Heart left ventricle (tissue), 16 donors: Measurements from ENCODE around the gene CSF1R. TPM values are rescaled to one million over a fixed set of nuclear protein-coding genes. Genes with fewer than 3 reads are reported as not detected.
"Not testable (repeated sequence)": the region's sequence is repeated elsewhere in the genome, so short reads cannot be mapped to it uniquely, and the experiment has no call there.

Source experiments
- ATAC-seq, 4 donors: fragments of 200-7000 bp; cut with Tn5 transposase; one replicate each; pipeline ENCODE4 v1.9.1; 2020 to 2022; ENCODE audit warnings: moderate library complexity in 4 of 4, mild to moderate bottlenecking in 3 of 4, moderate number of reproducible peaks in 1 of 4
- DNase-seq, 5 donors: peaks; one replicate each; pipeline ENCODE4 v3.0.0-alpha.2; 2020
- H3K27ac ChIP-seq, 12 donors: fragments of 200-600 bp; sonication (generic) in 4 of 12; one replicate each; pipeline versions ENCODE4 v1.5.0 to v1.8.0; 2016 to 2022; ENCODE audit warnings: mild to moderate bottlenecking in 2 of 12
- H3K27me3 ChIP-seq, 9 donors: fragments of 200-600 bp; sonication (generic) in 2 of 9; one replicate each; pipeline versions ENCODE4 v1.5.1 to v1.8.0; 2016 to 2022; ENCODE audit warnings: mild to moderate bottlenecking in 3 of 9
- H3K36me3 ChIP-seq, 9 donors: fragments of 200-600 bp; sonication (generic) in 2 of 9; one replicate each; pipeline versions ENCODE4 v1.5.0 to v1.8.0; 2018 to 2022; ENCODE audit warnings: mild to moderate bottlenecking in 2 of 9
- H3K4me1 ChIP-seq, 12 donors: fragments of 200-600 bp; sonication (generic) in 4 of 12; one replicate each; pipeline versions ENCODE4 v1.5.0 to v1.8.0; 2016 to 2022; ENCODE audit warnings: mild to moderate bottlenecking in 3 of 12
- H3K4me3 ChIP-seq, 12 donors: fragments of 200-600 bp; sonication (generic) in 4 of 12; one replicate each; pipeline versions ENCODE4 v1.5.0 to v1.8.0; 2017 to 2022; ENCODE audit warnings: mild to moderate bottlenecking in 9 of 12, moderate library complexity in 4 of 12
- H3K9me3 ChIP-seq, 12 donors: fragments of 200-600 bp; sonication (generic) in 4 of 12; one replicate each; pipeline versions ENCODE4 v1.5.0 to v1.8.0; 2016 to 2022; ENCODE audit warnings: mild to moderate bottlenecking in 1 of 12
- CTCF ChIP-seq, 12 donors: fragments of 200-600 bp; sonication (generic) in 4 of 12; IDR thresholded peaks; one replicate each; pipeline versions ENCODE4 v1.5.0 to v1.8.0; 2018 to 2022; ENCODE audit warnings: antibody characterized with exemption in 12 of 12, mild to moderate bottlenecking in 5 of 12
- POLR2A ChIP-seq, 2 donors: fragments of 450-650 bp; IDR thresholded peaks; one replicate each; pipeline ENCODE4 v1.6.1; 2017; ENCODE audit warnings: antibody characterized with exemption in 2 of 2, mild to moderate bottlenecking in 2 of 2, moderate library complexity in 2 of 2
- WGBS, 4 donors: extraction: QIAGEN DNeasy Blood & Tissue Kit in 2 of 4; methylation state at CpG; one replicate each; pipeline versions ENCODE4 v1.1.5 to v1.1.7; 2013 to 2018; 5-methylcytosine and 5-hydroxymethylcytosine counted together
- intact Hi-C, 10 donors: fragments of 100-400 bp; cut with DNase I; formaldehyde crosslinking; loops; one replicate each; pipeline versions ENCODE4 v1.11.1 to v1.14.2; 2022
- polyA plus RNA-seq, 2 donors: library from polyadenylated mRNA; stranded (reverse); fragments of 200-250 nt; gene quantifications; one replicate each; pipeline ENCODE4 v1.2.3, GENCODE V29; 2013
- total RNA-seq, 9 donors: library from RNA; depleted of rRNA in 2 of 9; stranded (reverse); fragments of >200 nt in 2 of 9; fragmentation: NEBNext Ultra II Directional in 3 of 9; extraction: Animal tissue kit (Norgen Biotek cat#: 25700) in 3 of 9; gene quantifications; one replicate each; pipeline versions ENCODE4 v1.1.0 to v1.2.4, GENCODE V29; 2016 to 2023
- donor health status: ischemic (EF 13 %, LVEDD 7.1; RV severe dilation, severe dysfunction).
- donor health status: healthy with polysubstance abuse.
- donor health status: DM: no; HTN: yes; CAD: no.
- donor health status: DM: no; HTN: no; CAD: no.
- donor health status: ischemic (EF 25% LVEDD 6.9; RV normal size, moderate dysfunction).
- donor health status: ischemic (EF 25% LVEDD 5.7; RV mildly dilated, moderate dysfunction).
- donor health status: healthy.
- donor health status: DM: yes; HTN: yes; CAD: no.
- donor health status: ischemic (EF 35%, LVEDD 5.7; RV mildly dilated, moderate dysfunction).
- donor health status: nonischemic (EF 11% LVEDD 7.7; RV severe dilation, severe dysfunction).
- donor health status: DM: yes; HTN: yes; CAD: no.
- donor health status: PGD.
- donor health status: ischemic (EF 29% LVEDD 5.4; RV normal size, mild dysfunction).
- donor health status: nonischemic (EF 23%, LVEDD 6.1; RV moderate dilation, normal function).

Gene CSF1R
- total and polyA plus RNA-seq, 11 donors, result 5.0 to 143 (median 10.7) TPM

DNA sequence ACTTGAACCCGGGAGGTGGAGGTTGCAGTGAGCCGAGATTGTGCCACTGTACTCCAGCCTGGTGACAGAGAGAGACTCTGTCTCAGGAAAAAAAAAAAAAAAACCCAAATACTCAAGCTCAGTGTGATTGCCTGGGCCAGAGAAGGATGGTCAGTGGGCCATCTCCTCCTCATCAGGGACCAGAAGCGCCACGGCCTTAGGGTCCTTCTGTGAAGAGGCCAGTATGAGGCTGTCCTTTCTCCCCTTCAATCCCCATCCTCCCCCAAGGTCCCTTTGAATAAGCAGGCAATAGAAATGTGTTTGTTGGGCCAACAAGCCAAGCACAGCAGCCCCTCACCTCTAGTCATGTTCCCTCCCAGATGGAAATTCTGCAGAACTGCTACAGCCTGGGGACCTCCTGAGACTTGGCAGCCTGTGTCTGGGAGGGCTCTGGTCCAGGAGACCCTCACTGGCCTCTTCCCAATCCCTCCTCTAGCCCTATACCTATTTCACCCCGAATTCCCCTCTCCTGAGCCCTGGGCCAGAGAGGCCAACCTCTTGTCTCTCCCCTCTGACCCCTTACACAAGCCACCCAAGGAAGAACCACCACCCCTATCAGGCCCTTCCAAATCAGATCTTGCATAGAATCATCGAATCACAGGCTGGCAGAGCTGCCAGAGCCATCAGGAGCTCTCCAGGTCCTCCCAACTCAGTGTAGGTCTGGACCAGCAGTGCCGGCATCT is 1.0 kb downstream of the CSF1R start:
- TF ChIP-seq POLR2A (IDR thresholded peaks at IDR 0.05) (no peak), CTCF (IDR thresholded peaks at IDR 0.05) (no peak)
- WGBS, 4 donors, result 82 to 92% (median 90%) methylated on average over 7 of the region's 7 CpGs
- peaks cover 0 to 6% (median 0%) of the 10 kb centered on the region in 9 donors for H3K27me3 ChIP-seq

GRCh38 chr5:150084754-150085153 is 1.6 kb downstream of the CSF1R start:
- H3K9me3 ChIP-seq, intact Hi-C loops, ATAC-seq, H3K27me3 ChIP-seq: not testable (repeated sequence)
- Histone ChIP-seq H3K4me3 (peak overlapping the region in 9 of 12 donors; percentile 17 to 65 (median 41)), H3K27ac (peak overlapping the region in 4 of 12 donors; percentile 6 to 83 (median 56)), H3K36me3 (peaks cover 0 to 16% (median 0%) of the 10 kb centered on the region in 9 donors), H3K4me1 (peaks cover 0 to 40% (median 0%) of the 10 kb centered on the region in 12 donors)
- 91 to 98% (median 95%) methylated on average over 6 of the region's 6 CpGs for WGBS, 4 donors
- DNase-seq, result peak in 1 of 5 donors; percentile 11

More for the DNA sequence above, 1.0 kb downstream of the CSF1R start:
- DNase-seq, result peak in 1 of 5 donors; percentile 7
- intact Hi-C loops, result no loop called here
- no peak for ATAC-seq
- Histone ChIP-seq H3K36me3 (peaks cover 0 to 10% (median 0%) of the 10 kb centered on the region in 9 donors), H3K9me3 (no peaks in the 10 kb centered on the region), H3K27ac (peak overlapping the region in 5 of 12 donors; percentile 18 to 83 (median 50)), H3K4me3 (peak overlapping the region in 10 of 12 donors; percentile 12 to 65 (median 38)), H3K4me1 (peaks cover 0 to 38% (median 0%) of the 10 kb centered on the region in 12 donors)

DNA sequence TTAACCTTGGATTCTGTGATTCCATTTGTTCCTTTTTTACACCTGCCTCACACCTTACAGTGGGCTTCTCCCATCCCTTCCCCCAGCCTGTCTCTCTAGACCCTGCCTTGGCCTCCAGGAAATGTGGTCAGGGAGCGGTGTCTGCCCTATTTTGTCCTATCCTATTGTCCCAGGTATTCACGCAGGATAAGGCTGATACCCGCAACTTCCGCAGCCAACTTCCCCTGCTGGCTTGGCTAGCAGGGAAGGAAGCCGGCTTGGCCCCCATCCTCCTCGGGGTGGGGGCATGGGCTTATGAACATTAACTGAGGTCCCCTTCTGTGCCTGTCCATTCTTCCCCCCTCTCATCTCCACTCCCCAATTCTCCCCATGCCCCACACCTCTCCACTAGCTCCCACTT is 3.5 kb downstream of the CSF1R start:
- Histone ChIP-seq H3K27ac (peak overlapping the region in 4 of 12 donors; percentile 34 to 90 (median 48)), H3K4me1 (peaks cover 0 to 39% (median 0%) of the 10 kb centered on the region in 12 donors)

GRCh38 chr5:150082374-150082773 is 4.0 kb downstream of the CSF1R start:
- DNase-seq, result peak in 1 of 5 donors; percentile 11
- no peak for ATAC-seq
- intact Hi-C loops, result no loop called here
- peaks cover 0 to 37% (median 0%) of the 10 kb centered on the region in 12 donors for H3K4me1 ChIP-seq
- peak overlapping the region in 5 of 12 donors; percentile 34 to 90 (median 42) for H3K27ac ChIP-seq
- H3K36me3 ChIP-seq, result peaks cover 0 to 36% (median 0%) of the 10 kb centered on the region in 9 donors
- peaks cover 0 to 6% (median 0%) of the 10 kb centered on the region in 9 donors for H3K27me3 ChIP-seq
- H3K4me3 ChIP-seq, result peak overlapping the region in 8 of 12 donors; percentile 4 to 65 (median 20)
- WGBS, 4 donors, result 51 to 73% (median 62%) methylated on average over 3 of the region's 3 CpGs
- no peak for TF ChIP-seq POLR2A (IDR thresholded peaks at IDR 0.05)
- TF ChIP-seq CTCF (IDR thresholded peaks at IDR 0.05), result no peak
- no peaks in the 10 kb centered on the region for H3K9me3 ChIP-seq

More for the DNA sequence above, 3.5 kb downstream of the CSF1R start:
- Histone ChIP-seq H3K4me3 (peak overlapping the region in 9 of 12 donors; percentile 4 to 65 (median 15)), H3K9me3 (no peaks in the 10 kb centered on the region), H3K36me3 (peaks cover 0 to 33% (median 0%) of the 10 kb centered on the region in 9 donors), H3K27me3 (peaks cover 0 to 6% (median 0%) of the 10 kb centered on the region in 9 donors)
- WGBS, 4 donors, result 56 to 72% (median 62%) methylated on average over 6 of the region's 6 CpGs
- ATAC-seq (peak in 1 of 4 donors; percentile 13), DNase-seq (peak in 1 of 5 donors; percentile 34)
- intact Hi-C loops, result no loop called here
- TF ChIP-seq CTCF (IDR thresholded peaks at IDR 0.05) (no peak), POLR2A (IDR thresholded peaks at IDR 0.05) (no peak)
